ENCODE results near the gene PREX1.

The PREX1 gene

GRCh38 chr20:48866936-48867335, 39.1 kb upstream of the PREX1 start:
- no peaks in the 10 kb centered on the region for H3K27me3 ChIP-seq (ENCODE audit: insufficient read depth, poor library complexity, severe bottlenecking)
- no peak for TF ChIP-seq POLR2AphosphoS5 (IDR thresholded peaks at IDR 0.05; ENCODE audit: low read depth)
- no peak overlapping the region for H3K4me3 ChIP-seq (replicated peaks; ENCODE audit: insufficient read depth, low read length)
- peak overlapping the region; percentile 70 for H3K27ac ChIP-seq (replicated peaks)
- DNase-seq (ENCODE audit: low read depth in 1 of 2, low spot score in 1 of 2) = peak in 1 of 2 experiments; percentile 19

- TF ChIP-seq POLR2AphosphoS5 (IDR thresholded peaks at IDR 0.05; ENCODE audit: low read depth) (no peak), SPI1 (IDR thresholded peaks at IDR 0.05; ENCODE audit: borderline replicate concordance, low read depth) (no peak), CTCF (IDR thresholded peaks at IDR 0.05; ENCODE audit: insufficient read depth, low read length) (no peak), REST (IDR thresholded peaks at IDR 0.05; ENCODE audit: insufficient replicate concordance, low read depth) (no peak), GABPA (IDR thresholded peaks at IDR 0.05; ENCODE audit: low read depth) (no peak)
- H3K27me3 ChIP-seq (ENCODE audit: insufficient read depth, poor library complexity, severe bottlenecking) = no peaks in the 10 kb centered on the region
- H3K4me3 ChIP-seq (replicated peaks; ENCODE audit: insufficient read depth, low read length) = no peak overlapping the region
- no peak for DNase-seq (ENCODE audit: low read depth in 1 of 2, low spot score in 1 of 2)
- H3K27ac ChIP-seq (replicated peaks) = no peak overlapping the region
These were observed 37.0 kb upstream of the PREX1 start for GRCh38 chr20:48864738-48865318.

- no peak for TF ChIP-seq GABPA (IDR thresholded peaks at IDR 0.05; ENCODE audit: low read depth)
- no peak for TF ChIP-seq CTCF (IDR thresholded peaks at IDR 0.05; ENCODE audit: insufficient read depth, low read length)
- TF ChIP-seq POLR2AphosphoS5 (IDR thresholded peaks at IDR 0.05; ENCODE audit: low read depth) = no peak
- TF ChIP-seq REST (IDR thresholded peaks at IDR 0.05; ENCODE audit: insufficient replicate concordance, low read depth) = no peak
- no peak for TF ChIP-seq SPI1 (IDR thresholded peaks at IDR 0.05; ENCODE audit: borderline replicate concordance, low read depth)
- Histone ChIP-seq H3K27me3 (ENCODE audit: insufficient read depth, poor library complexity, severe bottlenecking) (no peaks in the 10 kb centered on the region), H3K4me3 (replicated peaks; ENCODE audit: insufficient read depth, low read length) (no peak overlapping the region), H3K27ac (replicated peaks) (no peak overlapping the region)
- no peak for DNase-seq (ENCODE audit: low read depth in 1 of 2, low spot score in 1 of 2)
These were observed 36.5 kb upstream of the PREX1 start for GRCh38 chr20:48864254-48864653.

GRCh38 chr20:48862279-48862678, 34.5 kb upstream of the PREX1 start:
- TF ChIP-seq SPI1 (IDR thresholded peaks at IDR 0.05; ENCODE audit: borderline replicate concordance, low read depth) (peak; percentile 54; the same call in 1 of the 2 replicates), GABPA (IDR thresholded peaks at IDR 0.05; ENCODE audit: low read depth) (no peak), POLR2AphosphoS5 (IDR thresholded peaks at IDR 0.05; ENCODE audit: low read depth) (no peak), REST (IDR thresholded peaks at IDR 0.05; ENCODE audit: insufficient replicate concordance, low read depth) (no peak)
- Histone ChIP-seq H3K27ac (replicated peaks) (no peak overlapping the region), H3K4me3 (replicated peaks; ENCODE audit: insufficient read depth, low read length) (no peak overlapping the region), H3K27me3 (ENCODE audit: insufficient read depth, poor library complexity, severe bottlenecking) (no peaks in the 10 kb centered on the region)
- no peak for DNase-seq (ENCODE audit: low read depth in 1 of 2, low spot score in 1 of 2)

Data from HL-60 (cell line).